GM18861 (cell line): ENCODE results near the gene CYP27B1.

ENCODE experiments used
- ATAC-seq: cut with Tn5 transposase; IDR thresholded peaks from one replicate; pipeline ENCODE4 v1.9.1; 2021; ENCODE audit not compliant: unreplicated experiment

Gene CYP27B1

GRCh38 chr12:57766464-57767304 is at the start of gene CYP27B1:
CYP27B1 (minus strand) TSS chr12:57767078; CDS start chr12:57767041, 37 bp downstream.
- ATAC-seq, result no peak

GRCh38 chr12:57816001-57816854 is 49.4 kb upstream of the CYP27B1 start:
- no peak for ATAC-seq

GRCh38 chr12:57815177-57816000 is 48.5 kb upstream of the CYP27B1 start:
- no peak for ATAC-seq

GRCh38 chr12:57813971-57814772 is 47.3 kb upstream of the CYP27B1 start:
- no peak for ATAC-seq

- ATAC-seq, result no peak
Measured at GRCh38 chr12:57813111-57813970, 46.5 kb upstream of the CYP27B1 start.

- ATAC-seq, result no peak
Measured at GRCh38 chr12:57811028-57811755, 44.3 kb upstream of the CYP27B1 start.

GRCh38 chr12:57810450-57810849 is 43.6 kb upstream of the CYP27B1 start:
- ATAC-seq, result no peak

GRCh38 chr12:57809425-57809824 is 42.5 kb upstream of the CYP27B1 start:
- no peak for ATAC-seq

GRCh38 chr12:57808351-57808750 is 41.5 kb upstream of the CYP27B1 start:
- ATAC-seq, result no peak

GRCh38 chr12:57807285-57807684 is 40.4 kb upstream of the CYP27B1 start:
- no peak for ATAC-seq

- no peak for ATAC-seq
Measured at GRCh38 chr12:57806677-57807076, 39.8 kb upstream of the CYP27B1 start.

GRCh38 chr12:57803319-57803893 is 36.5 kb upstream of the CYP27B1 start:
- no peak for ATAC-seq

- ATAC-seq, result no peak
Measured at GRCh38 chr12:57802607-57803006, 35.7 kb upstream of the CYP27B1 start.

- no peak for ATAC-seq
Measured at GRCh38 chr12:57800965-57801364, 34.1 kb upstream of the CYP27B1 start.

GRCh38 chr12:57797933-57798332 is 31.1 kb upstream of the CYP27B1 start:
- no peak for ATAC-seq

GRCh38 chr12:57796996-57797395 is 30.1 kb upstream of the CYP27B1 start:
- ATAC-seq, result no peak

GRCh38 chr12:57795354-57795753 is 28.5 kb upstream of the CYP27B1 start:
- ATAC-seq, result no peak

GRCh38 chr12:57793920-57794319 is 27.0 kb upstream of the CYP27B1 start:
- no peak for ATAC-seq
